SK-N-SH treated with all-trans-retinoic acid at 6 μM for 48 hours (cell line): ENCODE data around the gene UBASH3B.

ENCODE experiments used
- CREB5 ChIP-seq: fragments of 250-450 bp; sonication (Bioruptor Pico); IDR thresholded peaks from 2 replicates; pipeline ENCODE4 v1.5.1; 2020; ENCODE audit warnings: low read depth, mild to moderate bottlenecking, moderate library complexity
- PPARA ChIP-seq: fragments of 250-450 bp; sonication (Bioruptor Pico); IDR thresholded peaks from 2 replicates; pipeline ENCODE4 v1.5.0; 2020; ENCODE audit warnings: mild to moderate bottlenecking, borderline replicate concordance
- SNAI2 ChIP-seq: fragments of 250-450 bp; sonication (Bioruptor Pico); IDR thresholded peaks from 2 replicates; pipeline ENCODE4 v1.5.0; 2020; ENCODE audit warnings: mild to moderate bottlenecking, moderate library complexity
- ZNF565 ChIP-seq: fragments of 450-650 bp; formaldehyde crosslinking; conservative IDR thresholded peaks from 2 replicates; pipeline ENCODE4 v1.5.0; 2020; ENCODE audit warnings: low read depth, mild to moderate bottlenecking, moderate library complexity

- no peak for TF ChIP-seq SNAI2 (CRISPR knock-in tag)
- TF ChIP-seq CREB5 (CRISPR knock-in tag), result no peak
- TF ChIP-seq PPARA (CRISPR knock-in tag), result no peak
- no peak for TF ChIP-seq ZNF565 (CRISPR knock-in tag)
Measured at GRCh38 chr11:122750049-122750448, 94.5 kb downstream of the UBASH3B start.
